ENCODE measurements around the gene MPP1. TPM values are rescaled to one million over a fixed set of nuclear protein-coding genes. Genes with fewer than 3 reads are reported as not detected.

Gene MPP1
- total RNA-seq, 1 donor = 23.3 TPM

GRCh38 chrX:154800478-154801210 is 4.6 kb downstream of the MPP1 start:
- no peak overlapping the region for H3K4me3 ChIP-seq (ENCODE audit: low read depth, low read length)
- TF ChIP-seq CTCF (IDR thresholded peaks at IDR 0.05; ENCODE audit: insufficient read depth, low read length) = no peak
- DNase-seq (ENCODE audit: low read depth) = peak; percentile 13

DNA sequence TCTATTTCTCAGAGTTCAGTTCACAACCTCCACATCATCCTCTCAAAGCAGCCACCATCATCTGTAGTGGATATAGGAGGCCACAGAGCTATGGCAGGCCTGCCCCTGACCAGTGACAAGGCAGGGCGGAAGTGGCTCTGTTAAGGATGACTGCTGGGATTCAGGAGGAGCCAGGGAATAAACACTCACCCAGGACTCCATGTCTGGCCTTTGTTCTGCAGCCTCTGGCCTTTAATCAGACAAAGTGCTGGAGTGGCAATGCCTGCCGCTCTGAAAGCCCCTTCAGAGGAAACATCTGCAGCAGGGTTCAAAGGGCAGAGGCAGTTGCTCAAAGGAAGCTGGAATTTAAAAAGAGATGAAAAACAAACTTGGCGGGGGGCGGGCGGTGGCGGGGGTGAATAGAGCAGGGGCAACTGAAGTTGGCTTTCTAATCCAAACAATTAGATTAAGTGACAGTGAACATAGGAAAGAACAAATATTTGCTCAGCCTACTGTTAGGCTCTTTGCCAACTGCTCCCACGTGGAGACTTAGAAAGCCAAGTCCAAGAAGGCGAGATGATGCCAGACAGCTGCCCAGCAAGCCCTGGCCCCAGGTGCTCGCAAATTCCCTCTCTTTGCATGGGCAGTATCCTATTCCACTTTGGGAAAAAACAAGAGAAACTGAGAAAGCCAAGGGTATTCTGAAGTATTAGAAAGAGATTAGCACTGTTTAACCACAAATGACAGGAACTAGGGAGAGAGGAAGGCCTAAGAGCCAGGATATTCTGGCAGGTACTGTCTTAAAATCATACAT is 5.5 kb downstream of the MPP1 start:
- no peak for TF ChIP-seq CTCF (IDR thresholded peaks at IDR 0.05; ENCODE audit: insufficient read depth, low read length)
- no peak overlapping the region for H3K4me3 ChIP-seq (ENCODE audit: low read depth, low read length)
- no peak for DNase-seq (ENCODE audit: low read depth)

- no peak for DNase-seq (ENCODE audit: low read depth)
- no peak for TF ChIP-seq CTCF (IDR thresholded peaks at IDR 0.05; ENCODE audit: insufficient read depth, low read length)
Observed at GRCh38 chrX:154797006-154797405, 8.3 kb downstream of the MPP1 start.

DNA sequence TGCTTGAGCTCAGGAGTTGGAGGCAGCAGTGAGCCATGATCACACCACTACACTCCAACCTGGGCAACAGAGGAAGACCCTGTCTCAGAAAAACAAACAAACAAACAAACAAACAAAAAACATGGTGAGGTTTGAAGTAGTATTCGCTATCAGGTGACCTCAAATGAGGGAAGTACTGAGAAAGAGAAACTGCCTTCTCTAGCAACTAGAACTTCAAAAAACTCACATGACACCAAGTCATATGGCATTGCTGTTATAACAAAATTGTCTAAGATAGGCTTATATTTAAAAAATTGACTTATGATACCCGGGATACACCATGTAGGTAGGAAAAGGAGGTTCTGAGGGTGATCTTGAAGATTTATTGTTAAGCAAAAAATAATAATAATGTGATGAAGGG is 10.3 kb downstream of the MPP1 start:
- TF ChIP-seq CTCF (IDR thresholded peaks at IDR 0.05; ENCODE audit: insufficient read depth, low read length) = no peak
- DNase-seq (ENCODE audit: low read depth) = no peak
- no peak overlapping the region for H3K4me3 ChIP-seq (ENCODE audit: low read depth, low read length)

More at GRCh38 chrX:154797006-154797405, 8.3 kb downstream of the MPP1 start:
- no peak overlapping the region for H3K4me3 ChIP-seq (ENCODE audit: low read depth, low read length)

DNA sequence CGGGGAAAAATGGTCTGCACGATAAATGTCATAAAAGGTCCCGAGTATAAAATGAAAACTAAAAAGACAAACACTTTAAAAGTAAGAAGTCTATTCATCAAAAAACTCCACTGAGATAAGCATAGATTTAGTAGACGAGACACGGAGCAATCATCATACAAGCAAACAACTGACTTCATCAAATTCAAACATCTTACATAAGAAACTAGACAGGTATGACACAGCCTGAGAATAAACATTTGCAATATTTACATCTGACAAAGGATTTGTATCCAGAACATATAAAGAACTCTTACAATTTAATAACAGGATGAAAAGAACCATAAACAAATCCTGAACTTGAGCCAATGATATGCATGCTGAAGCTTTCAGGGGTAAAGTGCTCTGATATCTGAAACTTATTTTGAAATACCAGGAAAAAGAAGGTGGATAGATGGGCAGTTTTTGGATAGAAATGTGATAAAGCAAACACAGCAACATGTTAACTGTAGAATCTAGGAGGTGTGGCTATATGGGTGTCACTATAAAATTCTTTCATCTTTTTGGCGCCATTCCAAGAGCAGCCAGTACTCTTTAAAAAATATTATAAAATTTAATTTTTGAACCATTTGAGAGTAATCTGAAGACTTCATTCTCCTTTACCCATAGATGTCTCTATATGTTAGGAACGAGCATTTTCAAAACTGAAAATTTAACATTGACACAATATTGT is 12.0 kb downstream of the MPP1 start:
- H3K4me3 ChIP-seq (ENCODE audit: low read depth, low read length) = no peak overlapping the region
- no peak for DNase-seq (ENCODE audit: low read depth)
- TF ChIP-seq CTCF (IDR thresholded peaks at IDR 0.05; ENCODE audit: insufficient read depth, low read length) = no peak

GRCh38 chrX:154791939-154792338 is 13.3 kb downstream of the MPP1 start:
- DNase-seq (ENCODE audit: low read depth) = no peak
- TF ChIP-seq CTCF (IDR thresholded peaks at IDR 0.05; ENCODE audit: insufficient read depth, low read length) = no peak
- no peak overlapping the region for H3K4me3 ChIP-seq (ENCODE audit: low read depth, low read length)
